IMR-90 (cell line): ENCODE measurements around the gene SH2B3. TPM values are rescaled to one million over a fixed set of nuclear protein-coding genes. Genes with fewer than 3 reads are reported as not detected.

Experiments
- ATAC-seq: fragments of 200-7000 bp; cut with Tn5 transposase; 2 replicates; pipeline ENCODE4 v1.9.1; 2020; ENCODE audit warnings: low read depth, mild to moderate bottlenecking, moderate library complexity
- BruUV-seq: library from RNA; stranded (reverse); fragments of 400-500 nt; replicated peaks from 2 replicates; lab custom pipeline; 2021; lab: Mats Ljungman, UMichigan
- CTCF ChIA-PET: fragments of 300-600 bp; formaldehyde crosslinking; extraction: SDS; loops from one replicate; lab custom pipeline; 2021; ENCODE audit warnings: antibody characterized with exemption; lab: Yijun Ruan, JAX
- POLR2A ChIA-PET: fragments of 300-600 bp; sonication (Branson Sonifier 250); formaldehyde crosslinking; loops from one replicate; lab custom pipeline; 2022; ENCODE audit warnings: antibody characterized with exemption; ENCODE audit not compliant: unreplicated experiment; lab: Charles Lee
- DNase-seq: peaks from one replicate; pipeline ENCODE4 v3.0.0; 2013
- H2AFZ ChIP-seq: replicated peaks from 2 replicates; pipeline ENCODE3; 2013; ENCODE audit warnings: low read length, mild to moderate bottlenecking; ENCODE audit not compliant: poor library complexity
- H2AK5ac ChIP-seq: 2 replicates; pipeline ENCODE4 v1.6.1; 2013; ENCODE audit warnings: low read depth, low read length, inconsistent platforms
- H2AK9ac ChIP-seq: replicated peaks from 2 replicates; pipeline ENCODE3; 2013; ENCODE audit warnings: mild to moderate bottlenecking, low read depth, low read length, moderate library complexity; ENCODE audit not compliant: poor library complexity
- H2BK120ac ChIP-seq: 2 replicates; pipeline ENCODE4 v1.6.1; 2013; ENCODE audit warnings: low read depth, low read length, inconsistent platforms
- H2BK15ac ChIP-seq: 3 replicates; pipeline ENCODE4 v1.6.1; 2013; ENCODE audit warnings: low read depth, low read length, inconsistent platforms
- H2BK20ac ChIP-seq: 2 replicates; pipeline ENCODE4 v1.6.1; 2013; ENCODE audit warnings: low read depth, mild to moderate bottlenecking, inconsistent platforms, low read length, moderate library complexity
- H2BK5ac ChIP-seq: 2 replicates; pipeline ENCODE4 v1.6.1; 2013; ENCODE audit warnings: mild to moderate bottlenecking, low read depth, low read length, inconsistent platforms; ENCODE audit not compliant: poor library complexity, severe bottlenecking
- H3K14ac ChIP-seq: replicated peaks from 2 replicates; pipeline ENCODE4 v1.6.1; 2013; ENCODE audit warnings: low read depth, low read length, inconsistent platforms
- H3K18ac ChIP-seq: 2 replicates; pipeline ENCODE4 v1.6.1; 2013; ENCODE audit warnings: low read depth, low read length, control low read depth
- H3K23ac ChIP-seq: 2 replicates; pipeline ENCODE4 v1.6.1; 2013; ENCODE audit warnings: low read depth, low read length, inconsistent platforms
- H3K27ac ChIP-seq: 2 replicates; pipeline ENCODE4 v1.5.1; 2013; ENCODE audit warnings: mild to moderate bottlenecking, control low read depth, low read length; ENCODE audit not compliant: insufficient read depth
- H3K27me3 ChIP-seq: 2 replicates; pipeline ENCODE4 v1.6.1; 2013; ENCODE audit warnings: low read length; ENCODE audit not compliant: control insufficient read depth, insufficient read depth
- H3K36me3 ChIP-seq: 2 replicates; pipeline ENCODE4 v1.6.1; 2013; ENCODE audit warnings: low read length, mixed read lengths; ENCODE audit not compliant: control insufficient read depth, insufficient read depth
- H3K4ac ChIP-seq: 2 replicates; pipeline ENCODE4 v1.6.1; 2013; ENCODE audit warnings: low read depth, low read length, inconsistent platforms
- H3K4me1 ChIP-seq: 2 replicates; pipeline ENCODE4 v1.6.1; 2013; ENCODE audit warnings: low read length, mixed read lengths; ENCODE audit not compliant: control insufficient read depth, insufficient read depth
- H3K4me2 ChIP-seq: 2 replicates; pipeline ENCODE4 v1.6.1; 2013; ENCODE audit warnings: low read depth, mild to moderate bottlenecking, control low read depth, low read length, moderate library complexity
- H3K4me3 ChIP-seq: 2 replicates; pipeline ENCODE4 v1.5.1; 2013; ENCODE audit warnings: low read depth, mild to moderate bottlenecking, control low read depth, low read length, moderate library complexity; ENCODE audit not compliant: insufficient read depth
- H3K56ac ChIP-seq: 2 replicates; pipeline ENCODE4 v1.6.1; 2013; ENCODE audit warnings: low read length, inconsistent platforms; ENCODE audit not compliant: insufficient read depth; ENCODE audit errors: extremely low read depth
- H3K79me1 ChIP-seq, 2 experiments: 2 replicates each; pipeline ENCODE4 v1.6.1; 2013; ENCODE audit warnings: low read length in 2 of 2, inconsistent platforms in 1 of 2, low read depth in 1 of 2
- H3K9ac ChIP-seq: 2 replicates; pipeline ENCODE4 v1.6.1; 2013; ENCODE audit warnings: low read depth, low read length, control low read depth
- H3K9me1 ChIP-seq: 2 replicates; pipeline ENCODE4 v1.6.1; 2013; ENCODE audit warnings: low read length, inconsistent platforms; ENCODE audit not compliant: insufficient read depth
- H3K9me3 ChIP-seq: 2 replicates; pipeline ENCODE4 v1.6.1; 2013; ENCODE audit warnings: low read length; ENCODE audit not compliant: control insufficient read depth, insufficient read depth
- H4K20me1 ChIP-seq: 2 replicates; pipeline ENCODE4 v1.6.1; 2013; ENCODE audit warnings: low read length, inconsistent platforms; ENCODE audit not compliant: insufficient read depth
- H4K5ac ChIP-seq: 2 replicates; pipeline ENCODE4 v1.6.1; 2013; ENCODE audit warnings: mild to moderate bottlenecking, low read depth, low read length, control low read depth
- H4K8ac ChIP-seq, 2 experiments: 2 replicates each; pipeline ENCODE4 v1.6.1; 2013; ENCODE audit warnings: low read depth in 2 of 2, low read length in 2 of 2, control low read depth in 1 of 2, inconsistent platforms in 1 of 2
- H4K91ac ChIP-seq: 2 replicates; pipeline ENCODE4 v1.6.1; 2013; ENCODE audit warnings: low read depth, low read length, inconsistent platforms; ENCODE audit not compliant: insufficient read depth
- BHLHE40 ChIP-seq: fragments of 150-350 bp; IDR thresholded peaks from 2 replicates; pipeline ENCODE4 v1.6.1; 2016; ENCODE audit warnings: mild to moderate bottlenecking, low read depth, low read length
- CTCF ChIP-seq: conservative IDR thresholded peaks from 2 replicates; pipeline ENCODE4 v1.5.1; 2012; ENCODE audit warnings: mild to moderate bottlenecking, low read depth, low read length, improper control_type of control experiment
- ELK1 ChIP-seq: fragments of 150-350 bp; IDR thresholded peaks from 2 replicates; pipeline ENCODE4 v1.6.1; 2016; ENCODE audit warnings: low read depth, mild to moderate bottlenecking, low read length, moderate library complexity, borderline replicate concordance
- FOS ChIP-seq: fragments of 150-350 bp; IDR thresholded peaks from 2 replicates; pipeline ENCODE4 v1.6.1; 2016; ENCODE audit warnings: low read depth, low read length
- MAFK ChIP-seq: IDR thresholded peaks from 2 replicates; pipeline ENCODE4 v1.6.1; 2012; ENCODE audit warnings: low read depth, low read length, improper control_type of control experiment
- MAZ ChIP-seq: IDR thresholded peaks from 2 replicates; pipeline ENCODE4 v1.6.1; 2012; ENCODE audit warnings: low read depth, mild to moderate bottlenecking, low read length, improper control_type of control experiment, moderate library complexity, borderline replicate concordance
- MXI1 ChIP-seq: IDR thresholded peaks from 2 replicates; pipeline ENCODE4 v1.6.1; 2012; ENCODE audit warnings: low read depth, mild to moderate bottlenecking, low read length, moderate library complexity, borderline replicate concordance
- NFE2L2 ChIP-seq: fragments of 150-350 bp; IDR thresholded peaks from 2 replicates; pipeline ENCODE4 v1.6.1; 2016; ENCODE audit warnings: low read depth, mild to moderate bottlenecking, low read length
- POLR2A ChIP-seq: IDR thresholded peaks from 2 replicates; pipeline ENCODE4 v1.6.1; 2012; ENCODE audit warnings: mild to moderate bottlenecking, low read depth, low read length
- RAD21 ChIP-seq: IDR thresholded peaks from 2 replicates; pipeline ENCODE4 v1.6.1; 2012; ENCODE audit warnings: low read length, improper control_type of control experiment
- RCOR1 ChIP-seq: IDR thresholded peaks from 2 replicates; pipeline ENCODE4 v1.6.1; 2012; ENCODE audit warnings: mild to moderate bottlenecking, low read length, improper control_type of control experiment; ENCODE audit not compliant: insufficient replicate concordance
- RFX5 ChIP-seq: IDR thresholded peaks from 2 replicates; pipeline ENCODE4 v1.8.0; 2012; ENCODE audit warnings: low read depth, mild to moderate bottlenecking, low read length, moderate library complexity
- SMC3 ChIP-seq: fragments of 150-350 bp; IDR thresholded peaks from 2 replicates; pipeline ENCODE4 v1.6.1; 2016; ENCODE audit warnings: low read depth, mild to moderate bottlenecking, antibody characterized with exemption, low read length, moderate library complexity
- USF2 ChIP-seq: fragments of 150-350 bp; IDR thresholded peaks from 2 replicates; pipeline ENCODE4 v1.6.1; 2017; ENCODE audit warnings: mild to moderate bottlenecking, antibody characterized with exemption, low read length, low read depth
- WGBS, 2 experiments: methylation state at CpG; one replicate each; pipeline versions ENCODE4 v1.1.5 to v1.1.7; 2013; ENCODE audit warnings: missing lambda C conversion rate in 2 of 2; ENCODE audit not compliant: insufficient read length in 1 of 2; ENCODE audit errors: extremely low coverage in 2 of 2; 5-methylcytosine and 5-hydroxymethylcytosine counted together
- dilution Hi-C: fragments of 300-500 bp; cut with HindIII; formaldehyde crosslinking; loops from one replicate; pipeline ENCODE4 v1.14.3; 2018; ENCODE audit warnings: low sequenced_read_pairs; ENCODE audit not compliant: unreplicated experiment
- in situ Hi-C: fragments of 300-500 bp; cut with MboI; formaldehyde crosslinking; loops from 3 replicates; pipeline ENCODE4 v1.14.3; 2019; ENCODE audit warnings: low sequenced_read_pairs, inconsistent platforms, mixed read lengths
- intact Hi-C: fragments of 100-400 bp; cut with micrococcal nuclease; formaldehyde crosslinking; loops from 2 replicates; pipeline ENCODE4 v1.10.0; 2022
- polyA plus RNA-seq, 3 experiments: library from polyadenylated mRNA; depleted of rRNA; stranded (reverse); fragments of >200 nt; gene quantifications; 2 replicates each; pipeline ENCODE4 v1.2.3, GENCODE V29; 2012; ENCODE audit warnings: low replicate concordance in 1 of 3
- total RNA-seq: library from RNA; depleted of rRNA; stranded (reverse); fragments of >200 nt; gene quantifications from 2 replicates; pipeline ENCODE4 v1.2.3, GENCODE V29; 2012

SH2B3 gene
- total and polyA plus RNA-seq, 2 of the 4 experiments (the other 2 are of a cell fraction): 9.3 to 20.2 TPM

DNA sequence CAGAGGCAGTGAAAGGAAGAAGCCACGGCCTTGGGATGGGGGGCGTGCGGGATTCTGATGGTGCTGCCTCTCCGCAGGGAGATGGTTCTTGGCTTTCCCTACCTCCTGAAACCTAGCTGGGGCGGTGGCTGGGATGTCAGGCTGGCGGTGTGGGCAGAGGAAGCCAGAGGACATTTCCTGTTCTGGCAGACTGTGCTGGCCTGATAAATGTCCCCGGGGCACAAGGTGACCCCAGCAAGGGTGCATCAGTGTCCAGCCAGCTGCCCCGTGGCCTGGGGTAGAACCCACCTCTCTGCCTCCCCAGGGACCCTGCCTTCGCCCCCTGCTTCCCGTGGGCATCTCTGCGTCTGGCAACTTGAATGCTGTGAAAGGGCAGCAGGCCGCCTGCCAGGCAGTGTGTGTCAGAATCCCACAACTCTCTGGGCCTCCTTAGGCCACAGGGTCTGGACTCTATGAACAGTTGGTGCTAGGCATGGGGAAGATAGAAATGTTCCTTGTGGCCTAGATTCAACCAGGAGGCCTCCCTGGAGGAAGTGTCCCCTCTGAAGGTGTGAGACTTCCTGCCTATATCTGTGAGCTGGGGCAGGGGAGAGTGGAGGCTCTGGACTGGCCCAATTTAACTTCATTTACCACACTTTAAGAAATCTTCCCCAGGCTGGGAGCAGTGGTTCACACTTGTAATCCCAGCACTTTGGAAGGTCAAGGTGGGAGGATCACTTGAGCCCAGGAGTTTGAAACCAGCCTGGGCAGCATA lies 4.9 kb downstream of the SH2B3 start:
- Histone ChIP-seq H4K8ac (peak overlapping the region; percentile 23 to 87), H3K4me2 (peak overlapping the region; percentile 6; the same call in 1 of the 2 replicates), H3K23ac (peak overlapping the region; percentile 89), H3K4me3 (no peak overlapping the region), H2BK15ac (peak overlapping the region; percentile 96; the same call in 2 of the 3 replicates), H3K79me1 (peaks cover 21 to 87% of the 10 kb centered on the region in 2 experiments; a peak in 3 of 4 replicates), H3K56ac (peak overlapping the region; percentile 5; the same call in 1 of the 2 replicates), H2BK20ac (peak overlapping the region; percentile 85), H3K4me1 (peaks cover 41% of the 10 kb centered on the region), H3K18ac (peak overlapping the region; percentile 10; the same call in 1 of the 2 replicates), H2AK5ac (peak overlapping the region; percentile 96), H2BK5ac (peak overlapping the region; percentile 84), H3K4ac (peak overlapping the region; percentile 96), H2AFZ (peak overlapping the region; percentile 39), H4K91ac (peak overlapping the region; percentile 75), H4K5ac (peak overlapping the region; percentile 74), H3K9me1 (peaks cover 32% of the 10 kb centered on the region), H3K9ac (peak overlapping the region; percentile 37; the same call in 1 of the 2 replicates), H4K20me1 (peaks cover 52% of the 10 kb centered on the region), H3K9me3 (no peaks in the 10 kb centered on the region), H3K27me3 (no peaks in the 10 kb centered on the region), H3K36me3 (no peaks in the 10 kb centered on the region; the same call in 1 of the 2 replicates), H2AK9ac (peak overlapping the region; percentile 91), H3K27ac (peak overlapping the region; percentile 72), H2BK120ac (peak overlapping the region; percentile 90), H3K14ac (peak overlapping the region; percentile 42)
- dilution Hi-C loops: no loop called here
- no peak for DNase-seq
- ChIA-PET POLR2A (no interaction called here), CTCF (interaction anchor here (4.1 kb wide), 1 partner anchor 14 kb away, joined by 21 read pairs; no protein-coding TSS in a partner anchor)
- no TSS peak for BruUV-seq
- no peak for ATAC-seq
- in situ Hi-C loops: no loop called here
- intact Hi-C loops: no loop called here
- WGBS, 2 experiments: 67% methylated on average over 4 of the region's 12 CpGs; no CpG with 5 or more reads in 1 of the 2 experiments
- TF ChIP-seq FOS (no peak), POLR2A (no peak), MAFK (no peak), BHLHE40 (no peak), SMC3 (no peak), RAD21 (no peak), RCOR1 (no peak), MAZ (no peak), MXI1 (no peak), ELK1 (no peak), CTCF (no peak), NFE2L2 (no peak), USF2 (no peak), RFX5 (no peak)
